GM10248 (cell line): Measurements from ENCODE around the gene ANKH.

ENCODE experiments used
- CTCF ChIA-PET: fragments of 300-600 bp; sonication (Branson Sonifier 250); formaldehyde crosslinking; extraction: SDS; loops from one replicate; lab custom pipeline; 2021; ENCODE audit warnings: antibody characterized with exemption; lab: Yijun Ruan, JAX
- POLR2A ChIA-PET: fragments of 350-650 bp; sonication (Branson Sonifier 250); formaldehyde crosslinking; extraction: SDS; loops from one replicate; lab custom pipeline; 2020; ENCODE audit warnings: antibody characterized with exemption; lab: Yijun Ruan, JAX
- DNase-seq: peaks from one replicate; pipeline ENCODE4 v3.0.0; 2012; ENCODE audit errors: extremely low spot score
- CTCF ChIP-seq: IDR thresholded peaks from 2 replicates; pipeline ENCODE4 v1.5.1; 2012; ENCODE audit warnings: mild to moderate bottlenecking, low read depth; ENCODE audit errors: extremely low read depth, missing control alignments, control extremely low read depth

ANKH gene

GRCh38 chr5:14794583-14795230 is 76.9 kb downstream of the ANKH start:
- no peak for DNase-seq
- CTCF ChIA-PET = interaction anchor here (1.2 kb wide), 1 partner anchor 191 kb away, joined by 3 read pairs; no protein-coding TSS in a partner anchor
- no peak for TF ChIP-seq CTCF
- POLR2A ChIA-PET = no interaction called here

GRCh38 chr5:14793851-14794250 is 77.7 kb downstream of the ANKH start:
- TF ChIP-seq CTCF = no peak
- POLR2A ChIA-PET = interaction anchor here (0.6 kb wide), 1 partner anchor 24 kb away, joined by 4 read pairs; no protein-coding TSS in a partner anchor
- DNase-seq = no peak
- CTCF ChIA-PET = no interaction called here

- DNase-seq = no peak
- ChIA-PET POLR2A (no interaction called here), CTCF (interaction anchor here (0.9 to 2.1 kb wide), 7 partner anchors 10 to 212 kb away, joined by 3 to 14 read pairs (median 4); no protein-coding TSS in a partner anchor)
- TF ChIP-seq CTCF = no peak
Measured at GRCh38 chr5:14790911-14791310, 80.7 kb downstream of the ANKH start.

DNA sequence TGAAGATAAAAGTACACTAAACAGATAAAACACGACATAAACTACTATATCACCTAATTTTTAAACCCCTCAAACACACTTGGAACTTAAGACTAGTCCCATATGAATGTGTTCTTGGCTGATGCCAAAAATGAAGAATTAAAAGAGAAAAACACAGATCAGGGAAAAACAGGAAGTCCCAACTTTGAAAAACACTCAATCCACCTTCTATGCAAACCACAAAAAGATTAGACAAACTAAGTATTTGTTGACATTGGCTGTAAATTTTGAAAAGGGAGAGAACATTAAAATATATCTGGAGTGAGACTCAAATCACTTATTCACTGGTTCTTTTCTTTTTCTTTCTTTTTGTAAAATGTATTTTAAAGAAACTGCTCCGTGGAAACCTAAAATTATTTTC is 81.4 kb downstream of the ANKH start:
- DNase-seq = no peak
- CTCF ChIA-PET = interaction anchor here (1.6 to 2.1 kb wide), 2 partner anchors 9 to 213 kb away, joined by 4 to 14 read pairs; no protein-coding TSS in a partner anchor
- POLR2A ChIA-PET = no interaction called here
- TF ChIP-seq CTCF = no peak

- TF ChIP-seq CTCF = no peak
- POLR2A ChIA-PET = no interaction called here
- no peak for DNase-seq
- CTCF ChIA-PET = no interaction called here
Measured at GRCh38 chr5:14787801-14788579, 83.6 kb downstream of the ANKH start.

GRCh38 chr5:14783691-14784090 is 87.9 kb downstream of the ANKH start:
- ChIA-PET POLR2A (no interaction called here), CTCF (interaction anchor here (0.8 to 1.0 kb wide), 2 partner anchors 8 to 57 kb away, joined by 3 read pairs; no protein-coding TSS in a partner anchor)
- DNase-seq = no peak
- TF ChIP-seq CTCF = no peak
